HepG2 (cell line): ENCODE results near the gene MED15. TPM values are rescaled to one million over a fixed set of nuclear protein-coding genes. Genes with fewer than 3 reads are reported as not detected.
A peak's percentile ranks its signal among the peaks of the same experiment; 100 is the strongest.

Source experiments
- ETS1 ChIP-seq: sonication (generic); formaldehyde crosslinking; IDR thresholded peaks from 2 replicates; pipeline ENCODE4 v1.4.0; 2020; ENCODE audit warnings: missing genetic modification reagents
- FOXA1 ChIP-seq, 2 experiments: fragments of 450-650 bp in 1 of 2; sonication (generic) in 1 of 2; formaldehyde crosslinking in 1 of 2; IDR thresholded peaks; 2 replicates each; pipeline versions ENCODE4 v1.4.0 to v1.6.1; 2016 to 2020; ENCODE audit warnings: missing genetic modification reagents in 1 of 2
- NR0B2 ChIP-seq: sonication (generic); formaldehyde crosslinking; IDR thresholded peaks from 2 replicates; pipeline ENCODE4 v1.4.0; 2020; ENCODE audit warnings: mild to moderate bottlenecking, missing genetic modification reagents
- TEAD3 ChIP-seq: optimal IDR thresholded peaks from 2 replicates; pipeline ENCODE3; 2016; ENCODE audit warnings: borderline replicate concordance
- ZNF235 ChIP-seq: sonication (generic); formaldehyde crosslinking; IDR thresholded peaks from 2 replicates; pipeline ENCODE4 v1.8.1; 2023; ENCODE audit warnings: mild to moderate bottlenecking, missing genetic modification reagents, borderline replicate concordance
- ZNF317 ChIP-seq: sonication (generic); formaldehyde crosslinking; IDR thresholded peaks from 2 replicates; pipeline ENCODE4 v1.5.0; 2020; ENCODE audit warnings: mild to moderate bottlenecking, missing genetic modification reagents
- ZNF326 ChIP-seq: sonication (generic); formaldehyde crosslinking; IDR thresholded peaks from 2 replicates; pipeline ENCODE4 v1.4.0; 2020; ENCODE audit warnings: missing genetic modification reagents, borderline replicate concordance
- ZNF382 ChIP-seq: sonication (generic); formaldehyde crosslinking; IDR thresholded peaks from 2 replicates; pipeline ENCODE4 v1.5.0; 2020; ENCODE audit warnings: missing genetic modification reagents, mild to moderate bottlenecking, borderline replicate concordance
- ZNF510 ChIP-seq: sonication (generic); formaldehyde crosslinking; IDR thresholded peaks from 2 replicates; pipeline ENCODE4 v1.4.0; 2020; ENCODE audit warnings: low read depth, mild to moderate bottlenecking, missing genetic modification reagents
- ZNF550 ChIP-seq: sonication (generic); formaldehyde crosslinking; IDR thresholded peaks from 2 replicates; pipeline ENCODE4 v1.4.0; 2020; ENCODE audit warnings: mild to moderate bottlenecking, missing genetic modification reagents, borderline replicate concordance
- ZNF564 ChIP-seq: sonication (generic); formaldehyde crosslinking; IDR thresholded peaks from 2 replicates; pipeline ENCODE4 v1.8.1; 2023; ENCODE audit warnings: mild to moderate bottlenecking, missing genetic modification reagents
- ZNF616 ChIP-seq: sonication (generic); formaldehyde crosslinking; IDR thresholded peaks from 2 replicates; pipeline ENCODE4 v1.5.0; 2020; ENCODE audit warnings: low read depth, mild to moderate bottlenecking, missing genetic modification reagents
- ZNF75D ChIP-seq: sonication (generic); formaldehyde crosslinking; IDR thresholded peaks from 2 replicates; pipeline ENCODE4 v1.8.1; 2023; ENCODE audit warnings: missing genetic modification reagents, mild to moderate bottlenecking, borderline replicate concordance
- ZNF777 ChIP-seq: sonication (generic); formaldehyde crosslinking; IDR thresholded peaks from 2 replicates; pipeline ENCODE4 v1.4.0; 2020; ENCODE audit warnings: missing genetic modification reagents
- ZNF780A ChIP-seq: sonication (generic); formaldehyde crosslinking; IDR thresholded peaks from 2 replicates; pipeline ENCODE4 v1.8.0; 2022; ENCODE audit warnings: mild to moderate bottlenecking, missing genetic modification reagents, moderate library complexity
- polyA plus RNA-seq, 8 experiments: library from polyadenylated mRNA; depleted of rRNA in 3 of 8; stranded (reverse) in 7 of 8; unstranded in 1 of 8; fragments of >200 nt; fragmentation: Illumina TruSeq in 4 of 8; extraction: Trizol in 4 of 8; gene quantifications; 2 replicates each; pipeline versions ENCODE4 v1.2.1 to v1.2.3, GENCODE V29; 2011 to 2016; ENCODE audit warnings: low read depth in 4 of 8, missing spikeins in 1 of 8, mixed read lengths in 1 of 8; ENCODE audit not compliant: insufficient read depth in 1 of 8
- total RNA-seq, 5 experiments: library from RNA; depleted of rRNA; stranded (reverse); fragments of >200 nt; fragmentation: Illumina TruSeq; extraction: Trizol; gene quantifications; 2 replicates each; pipeline ENCODE4 v1.2.3, GENCODE V29; 2016; ENCODE audit warnings: low read depth in 1 of 5
- TF ChIP-seq, protein P1 (sequence below): sonication (generic); formaldehyde crosslinking; IDR thresholded peaks from 2 replicates; pipeline ENCODE4 v1.5.0; 2020; ENCODE audit warnings: mild to moderate bottlenecking, missing genetic modification reagents, borderline replicate concordance
- TF ChIP-seq, protein P2 (sequence below): conservative IDR thresholded peaks from 2 replicates; pipeline ENCODE4 v1.6.1; 2018; ENCODE audit warnings: missing genetic modification reagents

Gene MED15
- total and polyA plus RNA-seq, 2 of the 13 experiments (the other 11 are each of a cell fraction or from before 2014, with no cell fraction given) = 14.3 to 27.0 TPM

GRCh38 chr22:20507253-20508066 is at the start of gene MED15 (continued):
- TF ChIP-seq, protein P1, sequence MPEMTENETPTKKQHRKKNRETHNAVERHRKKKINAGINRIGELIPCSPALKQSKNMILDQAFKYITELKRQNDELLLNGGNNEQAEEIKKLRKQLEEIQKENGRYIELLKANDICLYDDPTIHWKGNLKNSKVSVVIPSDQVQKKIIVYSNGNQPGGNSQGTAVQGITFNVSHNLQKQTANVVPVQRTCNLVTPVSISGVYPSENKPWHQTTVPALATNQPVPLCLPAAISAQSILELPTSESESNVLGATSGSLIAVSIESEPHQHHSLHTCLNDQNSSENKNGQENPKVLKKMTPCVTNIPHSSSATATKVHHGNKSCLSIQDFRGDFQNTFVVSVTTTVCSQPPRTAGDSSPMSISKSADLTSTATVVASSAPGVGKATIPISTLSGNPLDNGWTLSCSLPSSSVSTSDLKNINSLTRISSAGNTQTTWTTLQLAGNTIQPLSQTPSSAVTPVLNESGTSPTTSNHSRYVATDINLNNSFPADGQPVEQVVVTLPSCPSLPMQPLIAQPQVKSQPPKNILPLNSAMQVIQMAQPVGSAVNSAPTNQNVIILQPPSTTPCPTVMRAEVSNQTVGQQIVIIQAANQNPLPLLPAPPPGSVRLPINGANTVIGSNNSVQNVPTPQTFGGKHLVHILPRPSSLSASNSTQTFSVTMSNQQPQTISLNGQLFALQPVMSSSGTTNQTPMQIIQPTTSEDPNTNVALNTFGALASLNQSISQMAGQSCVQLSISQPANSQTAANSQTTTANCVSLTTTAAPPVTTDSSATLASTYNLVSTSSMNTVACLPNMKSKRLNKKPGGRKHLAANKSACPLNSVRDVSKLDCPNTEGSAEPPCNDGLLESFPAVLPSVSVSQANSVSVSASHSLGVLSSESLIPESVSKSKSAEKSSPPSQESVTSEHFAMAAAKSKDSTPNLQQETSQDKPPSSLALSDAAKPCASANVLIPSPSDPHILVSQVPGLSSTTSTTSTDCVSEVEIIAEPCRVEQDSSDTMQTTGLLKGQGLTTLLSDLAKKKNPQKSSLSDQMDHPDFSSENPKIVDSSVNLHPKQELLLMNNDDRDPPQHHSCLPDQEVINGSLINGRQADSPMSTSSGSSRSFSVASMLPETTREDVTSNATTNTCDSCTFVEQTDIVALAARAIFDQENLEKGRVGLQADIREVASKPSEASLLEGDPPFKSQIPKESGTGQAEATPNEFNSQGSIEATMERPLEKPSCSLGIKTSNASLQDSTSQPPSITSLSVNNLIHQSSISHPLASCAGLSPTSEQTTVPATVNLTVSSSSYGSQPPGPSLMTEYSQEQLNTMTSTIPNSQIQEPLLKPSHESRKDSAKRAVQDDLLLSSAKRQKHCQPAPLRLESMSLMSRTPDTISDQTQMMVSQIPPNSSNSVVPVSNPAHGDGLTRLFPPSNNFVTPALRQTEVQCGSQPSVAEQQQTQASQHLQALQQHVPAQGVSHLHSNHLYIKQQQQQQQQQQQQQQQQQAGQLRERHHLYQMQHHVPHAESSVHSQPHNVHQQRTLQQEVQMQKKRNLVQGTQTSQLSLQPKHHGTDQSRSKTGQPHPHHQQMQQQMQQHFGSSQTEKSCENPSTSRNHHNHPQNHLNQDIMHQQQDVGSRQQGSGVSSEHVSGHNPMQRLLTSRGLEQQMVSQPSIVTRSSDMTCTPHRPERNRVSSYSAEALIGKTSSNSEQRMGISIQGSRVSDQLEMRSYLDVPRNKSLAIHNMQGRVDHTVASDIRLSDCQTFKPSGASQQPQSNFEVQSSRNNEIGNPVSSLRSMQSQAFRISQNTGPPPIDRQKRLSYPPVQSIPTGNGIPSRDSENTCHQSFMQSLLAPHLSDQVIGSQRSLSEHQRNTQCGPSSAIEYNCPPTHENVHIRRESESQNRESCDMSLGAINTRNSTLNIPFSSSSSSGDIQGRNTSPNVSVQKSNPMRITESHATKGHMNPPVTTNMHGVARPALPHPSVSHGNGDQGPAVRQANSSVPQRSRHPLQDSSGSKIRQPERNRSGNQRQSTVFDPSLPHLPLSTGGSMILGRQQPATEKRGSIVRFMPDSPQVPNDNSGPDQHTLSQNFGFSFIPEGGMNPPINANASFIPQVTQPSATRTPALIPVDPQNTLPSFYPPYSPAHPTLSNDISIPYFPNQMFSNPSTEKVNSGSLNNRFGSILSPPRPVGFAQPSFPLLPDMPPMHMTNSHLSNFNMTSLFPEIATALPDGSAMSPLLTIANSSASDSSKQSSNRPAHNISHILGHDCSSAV (CRISPR knock-in tag) = no peak
- TF ChIP-seq FOXA1 (IDR thresholded peaks at IDR 0.05) = no peak
- no peak for TF ChIP-seq FOXA1 (CRISPR knock-in tag; IDR thresholded peaks at IDR 0.05)
- peak; percentile 50; the same call in 1 of the 2 replicates for TF ChIP-seq ZNF616 (CRISPR knock-in tag)
- peak; percentile 59; the same call in 1 of the 2 replicates for TF ChIP-seq NR0B2 (CRISPR knock-in tag)
- peak; percentile 71 for TF ChIP-seq TEAD3
- TF ChIP-seq ETS1 (CRISPR knock-in tag) = no peak
- TF ChIP-seq ZNF317 (CRISPR knock-in tag) = peak; percentile 86
- no peak; the same call in 1 of the 2 replicates for TF ChIP-seq ZNF75D (CRISPR knock-in tag)
- no peak for TF ChIP-seq ZNF777 (CRISPR knock-in tag)
- TF ChIP-seq, protein P2, sequence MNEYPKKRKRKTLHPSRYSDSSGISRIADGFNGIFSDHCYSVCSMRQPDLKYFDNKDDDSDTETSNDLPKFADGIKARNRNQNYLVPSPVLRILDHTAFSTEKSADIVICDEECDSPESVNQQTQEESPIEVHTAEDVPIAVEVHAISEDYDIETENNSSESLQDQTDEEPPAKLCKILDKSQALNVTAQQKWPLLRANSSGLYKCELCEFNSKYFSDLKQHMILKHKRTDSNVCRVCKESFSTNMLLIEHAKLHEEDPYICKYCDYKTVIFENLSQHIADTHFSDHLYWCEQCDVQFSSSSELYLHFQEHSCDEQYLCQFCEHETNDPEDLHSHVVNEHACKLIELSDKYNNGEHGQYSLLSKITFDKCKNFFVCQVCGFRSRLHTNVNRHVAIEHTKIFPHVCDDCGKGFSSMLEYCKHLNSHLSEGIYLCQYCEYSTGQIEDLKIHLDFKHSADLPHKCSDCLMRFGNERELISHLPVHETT = peak; percentile 90
- TF ChIP-seq ZNF235 (CRISPR knock-in tag) = peak; percentile 79; the same call in 1 of the 2 replicates
- no peak for TF ChIP-seq ZNF382 (CRISPR knock-in tag)
- TF ChIP-seq ZNF564 (CRISPR knock-in tag) = no peak; the same call in 1 of the 2 replicates
- TF ChIP-seq ZNF550 (CRISPR knock-in tag) = no peak
- TF ChIP-seq ZNF780A (CRISPR knock-in tag) = no peak
- no peak for TF ChIP-seq ZNF326
- TF ChIP-seq ZNF510 (CRISPR knock-in tag) = peak; percentile 77
